ENCODE results near the gene VGLL4. TPM values are rescaled to one million over a fixed set of nuclear protein-coding genes. Genes with fewer than 3 reads are reported as not detected.
A peak's percentile ranks its signal among the peaks of the same experiment; 100 is the strongest.
"Not testable (repeated sequence)": the region's sequence is repeated elsewhere in the genome, so short reads cannot be mapped to it uniquely, and the experiment has no call there.

Gene VGLL4
- 100 to 1,000 TPM in 1 of 4 donors, 10 to 100 TPM in 3; 59.5 to 117 (median 80.9) TPM for total RNA-seq

- H3K4me3 ChIP-seq (ENCODE audit: low read depth, poor library complexity, severe bottlenecking) = peak within 1 kb of the TSS; percentile 56
- 1% methylated on average over 24 of the region's 24 CpGs for WGBS, 2 donors
Measured at GRCh38 chr3:11643605-11644087, at the start of gene VGLL4. Gene VGLL4 (minus strand): TSS chr3:11643915. CDS start chr3:11643518, 397 bp downstream.

DNA sequence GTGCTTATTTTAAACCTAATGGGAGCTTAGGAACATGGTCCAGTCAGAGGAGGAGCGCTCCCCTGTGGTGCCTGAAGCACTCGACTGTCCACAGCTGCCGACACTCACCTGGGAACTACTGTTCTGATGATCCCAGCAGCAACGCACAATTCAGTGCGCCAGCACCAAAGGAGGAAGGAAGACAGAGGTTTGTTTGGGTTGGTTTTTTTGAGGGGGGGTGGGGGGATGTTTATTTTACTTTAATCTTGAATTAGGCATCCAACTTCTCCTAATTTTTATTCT lies 48.8 kb upstream of the VGLL4 start:
- TF ChIP-seq POLR2A (IDR thresholded peaks at IDR 0.05) (no peak), CTCF (IDR thresholded peaks at IDR 0.05) (no peak)
- intact Hi-C loops (cut with DNase I; ENCODE audit: low total_unique reads) = no loop called here
- H3K4me3 ChIP-seq (ENCODE audit: low read depth, poor library complexity, severe bottlenecking) = no peak overlapping the region
- DNase-seq (ENCODE audit: low spot score in 2 of 2) = no peak
- 77 to 93% methylated on average over 5 of the region's 5 CpGs for WGBS, 2 donors

More at GRCh38 chr3:11643605-11644087, at the start of gene VGLL4:
- DNase-seq (ENCODE audit: low spot score in 2 of 2) = peak; percentile 78 to 97
- TF ChIP-seq POLR2A (IDR thresholded peaks at IDR 0.05) = no peak
- no peak for TF ChIP-seq CTCF (IDR thresholded peaks at IDR 0.05)
- intact Hi-C loops (cut with DNase I; ENCODE audit: low total_unique reads) = no loop called here

GRCh38 chr3:11691767-11692531 lies 48.2 kb upstream of the VGLL4 start:
- no peak for DNase-seq (ENCODE audit: low spot score in 2 of 2)
- H3K4me3 ChIP-seq (ENCODE audit: low read depth, poor library complexity, severe bottlenecking) = no peak overlapping the region
- TF ChIP-seq POLR2A (IDR thresholded peaks at IDR 0.05) = no peak
- no peak for TF ChIP-seq CTCF (IDR thresholded peaks at IDR 0.05)
- intact Hi-C loops (cut with DNase I; ENCODE audit: low total_unique reads) = no loop called here
- 83 to 89% methylated on average over 3 of the region's 3 CpGs for whole genome bisulfite sequencing, 2 donors

DNA sequence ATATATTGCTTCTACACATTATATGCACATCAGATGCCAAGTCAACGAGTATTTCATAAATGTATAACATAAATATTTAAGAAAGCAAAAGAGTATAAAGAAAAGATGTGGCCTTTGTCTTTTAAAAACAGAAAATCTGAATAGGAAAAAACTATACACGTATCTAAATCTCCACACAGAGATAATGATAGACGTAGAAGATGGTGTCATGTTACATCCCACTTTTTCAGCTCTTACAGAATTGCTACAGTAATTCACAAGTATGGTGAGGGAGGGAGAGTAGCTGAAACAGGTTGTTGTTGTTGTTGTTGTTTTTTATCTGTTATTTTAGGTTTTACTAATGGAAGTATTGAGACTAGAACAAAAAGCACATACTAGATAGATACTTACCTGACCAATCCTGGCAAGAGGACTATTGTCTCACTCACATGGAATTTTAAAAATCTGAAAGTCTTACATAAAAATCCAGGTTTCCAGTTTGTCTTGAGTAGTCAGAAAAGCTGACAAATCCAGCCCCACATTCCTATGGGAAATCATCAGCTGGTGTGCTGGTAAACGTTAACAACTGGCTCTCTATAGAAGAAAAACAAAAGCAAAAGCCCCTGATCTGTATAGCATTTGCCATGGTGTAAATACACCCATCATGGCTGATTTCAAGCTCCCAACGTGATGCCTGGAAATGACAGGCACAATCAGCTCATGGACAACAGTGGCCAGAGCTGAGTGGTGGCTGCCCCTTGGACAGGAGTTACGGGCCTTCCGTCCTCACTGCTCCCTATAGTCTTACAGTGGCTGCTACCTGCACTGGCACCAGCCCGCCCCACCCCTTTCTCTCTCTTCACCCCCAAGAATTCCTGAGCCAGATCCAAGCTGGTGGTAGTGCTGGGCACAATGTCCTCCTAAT lies 47.4 kb upstream of the VGLL4 start:
- no peak for DNase-seq (ENCODE audit: low spot score in 2 of 2)
- intact Hi-C loops (cut with DNase I; ENCODE audit: low total_unique reads) = no loop called here
- TF ChIP-seq CTCF (IDR thresholded peaks at IDR 0.05) = no peak
- no peak for TF ChIP-seq POLR2A (IDR thresholded peaks at IDR 0.05)
- WGBS, 2 donors = 64 to 72% methylated on average over 8 of the region's 8 CpGs
- H3K4me3 ChIP-seq (ENCODE audit: low read depth, poor library complexity, severe bottlenecking) = no peak overlapping the region

- DNase-seq (ENCODE audit: low spot score in 2 of 2) = no peak
- intact Hi-C loops (cut with DNase I; ENCODE audit: low total_unique reads) = no loop called here
- H3K4me3 ChIP-seq (ENCODE audit: low read depth, poor library complexity, severe bottlenecking) = no peak overlapping the region
- TF ChIP-seq POLR2A (IDR thresholded peaks at IDR 0.05) (no peak), CTCF (IDR thresholded peaks at IDR 0.05) (no peak)
- WGBS, 2 donors = 81 to 87% methylated on average over 8 of the region's 8 CpGs
Measured at GRCh38 chr3:11689749-11690148, 46.0 kb upstream of the VGLL4 start.

- H3K4me3 ChIP-seq (ENCODE audit: low read depth, poor library complexity, severe bottlenecking); DNase-seq (ENCODE audit: low spot score in 2 of 2); intact Hi-C loops (cut with DNase I; ENCODE audit: low total_unique reads): not testable (repeated sequence)
- WGBS, 2 donors = 96 to 100% methylated on average over 6 of the region's 6 CpGs
Measured at GRCh38 chr3:11684980-11685379, 41.3 kb upstream of the VGLL4 start.

Measured in lower leg skin (tissue), 4 donors.